ENCODE measurements around the gene SENP1. TPM values are rescaled to one million over a fixed set of nuclear protein-coding genes. Genes with fewer than 3 reads are reported as not detected.

The SENP1 gene
- polyA plus RNA-seq, 1 donor from 2014 or later, result 14.0 TPM

- no peak for TF ChIP-seq SMC3 (conservative IDR thresholded peaks at IDR 0.05; ENCODE audit: poor library complexity)
- TF ChIP-seq REST (IDR thresholded peaks at IDR 0.05; ENCODE audit: borderline replicate concordance), result no peak
- TF ChIP-seq TAF1 (IDR thresholded peaks at IDR 0.05; ENCODE audit: low read depth), result no peak
- TF ChIP-seq CTCF (IDR thresholded peaks at IDR 0.05; ENCODE audit: poor library complexity, severe bottlenecking), result no peak
- TF ChIP-seq EP300 (conservative IDR thresholded peaks at IDR 0.05; ENCODE audit: poor library complexity, severe bottlenecking), result no peak
- no peak for TF ChIP-seq MXI1 (conservative IDR thresholded peaks at IDR 0.05; ENCODE audit: poor library complexity, severe bottlenecking)
- no peak for TF ChIP-seq POLR2AphosphoS5 (IDR thresholded peaks at IDR 0.05)
- no peak for TF ChIP-seq RAD21 (conservative IDR thresholded peaks at IDR 0.05)
- Histone ChIP-seq H3K9me3 (ENCODE audit: low read length) (no peaks in the 10 kb centered on the region), H3K4me3 (ENCODE audit: low read length) (no peak overlapping the region), H3K27ac (ENCODE audit: low read length) (no peak overlapping the region), H3K9me2 (ENCODE audit: insufficient read depth, low read length) (no peaks in the 10 kb centered on the region), H3K36me3 (ENCODE audit: insufficient read depth, low read length) (peaks cover under 1% of the 10 kb centered on the region), H3K27me3 (ENCODE audit: insufficient read depth, low read depth, low read length) (no peaks in the 10 kb centered on the region), H3F3A (ENCODE audit: insufficient read depth, low read length, poor library complexity, severe bottlenecking) (no peaks in the 10 kb centered on the region), H2AFZ (ENCODE audit: low read depth, low read length) (no peak overlapping the region), H3K4me2 (ENCODE audit: low read length) (no peak overlapping the region), H3K9ac (ENCODE audit: low read length) (no peak overlapping the region), H3K79me2 (replicated peaks; ENCODE audit: insufficient read depth, low read length) (no peaks in the 10 kb centered on the region), H4K20me1 (ENCODE audit: insufficient read depth) (no peaks in the 10 kb centered on the region)
Measured at GRCh38 chr12:48072266-48072665, 33.6 kb downstream of the SENP1 start.

- no peaks in the 10 kb centered on the region for H3F3A ChIP-seq (ENCODE audit: insufficient read depth, low read length, poor library complexity, severe bottlenecking)
- H3K79me2 ChIP-seq (replicated peaks; ENCODE audit: insufficient read depth, low read length), result no peaks in the 10 kb centered on the region
- no peaks in the 10 kb centered on the region for H4K20me1 ChIP-seq (ENCODE audit: insufficient read depth)
- no peak overlapping the region for H3K4me3 ChIP-seq (ENCODE audit: low read length)
- no peaks in the 10 kb centered on the region for H3K27me3 ChIP-seq (ENCODE audit: insufficient read depth, low read depth, low read length)
- H3K9me2 ChIP-seq (ENCODE audit: insufficient read depth, low read length), result no peaks in the 10 kb centered on the region
- no peaks in the 10 kb centered on the region for H3K9me3 ChIP-seq (ENCODE audit: low read length)
- H2AFZ ChIP-seq (ENCODE audit: low read depth, low read length), result no peak overlapping the region
- peaks cover 3% of the 10 kb centered on the region for H3K36me3 ChIP-seq (ENCODE audit: insufficient read depth, low read length)
- TF ChIP-seq EP300 (conservative IDR thresholded peaks at IDR 0.05; ENCODE audit: poor library complexity, severe bottlenecking), result no peak
- no peak for TF ChIP-seq CTCF (IDR thresholded peaks at IDR 0.05; ENCODE audit: poor library complexity, severe bottlenecking)
- TF ChIP-seq REST (IDR thresholded peaks at IDR 0.05; ENCODE audit: borderline replicate concordance), result no peak
- TF ChIP-seq EZH2 (IDR thresholded peaks at IDR 0.05; ENCODE audit: borderline replicate concordance, insufficient read depth, low read length, poor library complexity, severe bottlenecking), result no peak
- TF ChIP-seq SMC3 (conservative IDR thresholded peaks at IDR 0.05; ENCODE audit: poor library complexity), result no peak
- TF ChIP-seq MXI1 (conservative IDR thresholded peaks at IDR 0.05; ENCODE audit: poor library complexity, severe bottlenecking), result no peak
- no peak for TF ChIP-seq POLR2AphosphoS5 (IDR thresholded peaks at IDR 0.05)
- TF ChIP-seq RAD21 (conservative IDR thresholded peaks at IDR 0.05), result no peak
- no peak for TF ChIP-seq TAF1 (IDR thresholded peaks at IDR 0.05; ENCODE audit: low read depth)
- no peak overlapping the region for H3K27ac ChIP-seq (ENCODE audit: low read length)
- H3K9ac ChIP-seq (ENCODE audit: low read length), result no peak overlapping the region
- no peak overlapping the region for H3K4me2 ChIP-seq (ENCODE audit: low read length)
Measured at GRCh38 chr12:48071808-48072207, 34.1 kb downstream of the SENP1 start.
